A549 (cell line): ENCODE measurements around the gene CAPN13. TPM values are rescaled to one million over a fixed set of nuclear protein-coding genes. Genes with fewer than 3 reads are reported as not detected.

Experiments used
- ATAC-seq, 2 experiments: fragments of 200-7000 bp in 1 of 2; fragments of >200 bp in 1 of 2; cut with Nextera tagmentation in 1 of 2; cut with Tn5 transposase in 1 of 2; 3 replicates each; pipeline versions ENCODE4 v1.8.0 to v1.9.1; 2018 to 2020; ENCODE audit warnings: mild to moderate bottlenecking in 1 of 2, moderate library complexity in 1 of 2
- CTCF ChIA-PET: fragments of 300-600 bp; sonication (Branson Sonifier 250); formaldehyde crosslinking; extraction: SDS; loops from one replicate; lab custom pipeline; 2021; ENCODE audit warnings: antibody characterized with exemption, inconsistent platforms; lab: Yijun Ruan, JAX
- POLR2A ChIA-PET: fragments of 350-600 bp; formaldehyde crosslinking; extraction: SDS; loops from one replicate; lab custom pipeline; 2021; ENCODE audit warnings: antibody characterized with exemption, inconsistent platforms; lab: Yijun Ruan, JAX
- DNase-seq, 2 experiments: peaks; one replicate each; pipeline versions ENCODE4 v3.0.0 to v3.0.0-alpha.2; 2011 to 2016; ENCODE audit warnings: low read depth in 1 of 2, low spot score in 1 of 2
- FAIRE-seq: peaks from 2 replicates; lab custom pipeline; 2011; peaks lifted over from hg19 to GRCh38; lab: Jason Lieb, UNC
- H3K27ac ChIP-seq, 2 experiments: fragments of >200 bp; sonication (Bioruptor Twin); formaldehyde crosslinking; 3 replicates each; pipeline ENCODE4 v1.5.1; 2016 to 2017
- H3K4me1 ChIP-seq: fragments of >200 bp; sonication (Bioruptor Twin); formaldehyde crosslinking; 3 replicates; pipeline ENCODE4 v1.6.1; 2016
- H3K4me2 ChIP-seq: fragments of >200 bp; sonication (Bioruptor Twin); formaldehyde crosslinking; 3 replicates; pipeline ENCODE4 v1.6.1; 2016
- H3K4me3 ChIP-seq: fragments of >200 bp; sonication (Bioruptor Twin); formaldehyde crosslinking; 3 replicates; pipeline ENCODE4 v1.5.1; 2016
- H3K9me3 ChIP-seq: fragments of >200 bp; sonication (Bioruptor Twin); formaldehyde crosslinking; 3 replicates; pipeline ENCODE4 v1.6.1; 2016
- EP300 ChIP-seq, 2 experiments: fragments of >200 bp; sonication (Bioruptor Twin); formaldehyde crosslinking; IDR thresholded peaks; 2 replicates in 1 of 2; 3 replicates in 1 of 2; pipeline ENCODE4 v1.6.1; 2016 to 2017
- ESRRA ChIP-seq: fragments of 150-350 bp; IDR thresholded peaks from 2 replicates; pipeline ENCODE4 v1.6.1; 2014; ENCODE audit warnings: mild to moderate bottlenecking, low read length, borderline replicate concordance
- GATA3 ChIP-seq: IDR thresholded peaks from 2 replicates; pipeline ENCODE4 v1.6.1; 2012; ENCODE audit warnings: borderline replicate concordance
- HDAC2 ChIP-seq: fragments of 200-600 bp; sonication (generic); IDR thresholded peaks from 2 replicates; pipeline ENCODE4 v1.6.1; 2016
- HEYL ChIP-seq: fragments of 250-450 bp; sonication (Bioruptor Pico); IDR thresholded peaks from 2 replicates; pipeline ENCODE4 v1.8.0; 2021; ENCODE audit warnings: mild to moderate bottlenecking, moderate library complexity
- HOXB5 ChIP-seq: fragments of 250-450 bp; sonication (Bioruptor Pico); IDR thresholded peaks from 2 replicates; pipeline ENCODE4 v1.5.0; 2020; ENCODE audit warnings: mild to moderate bottlenecking, moderate library complexity
- KDM5A ChIP-seq: fragments of 200-600 bp; sonication (generic); IDR thresholded peaks from 2 replicates; pipeline ENCODE4 v1.6.1; 2016; ENCODE audit warnings: antibody characterized with exemption, mild to moderate bottlenecking
- NR3C1 ChIP-seq: fragments of >200 bp; sonication (Bioruptor Twin); formaldehyde crosslinking; IDR thresholded peaks from 3 replicates; pipeline ENCODE4 v1.6.1; 2017
- RAD21 ChIP-seq, 2 experiments: fragments of >200 bp in 1 of 2; sonication (Bioruptor Twin) in 1 of 2; formaldehyde crosslinking in 1 of 2; IDR thresholded peaks in 1 of 2; conservative IDR thresholded peaks in 1 of 2; 2 replicates in 1 of 2; 3 replicates in 1 of 2; pipeline ENCODE4 v1.6.1; 2012 to 2018; ENCODE audit warnings: inconsistent platforms in 1 of 2
- RARB ChIP-seq: fragments of 250-450 bp; sonication (Bioruptor Pico); IDR thresholded peaks from 2 replicates; pipeline ENCODE4 v1.8.0; 2021; ENCODE audit warnings: mild to moderate bottlenecking, moderate library complexity
- RCOR1 ChIP-seq: fragments of 150-350 bp; IDR thresholded peaks from 2 replicates; pipeline ENCODE4 v1.6.1; 2014; ENCODE audit warnings: antibody characterized with exemption, low read length, low read depth
- RNF2 ChIP-seq: fragments of 200-600 bp; sonication (generic); IDR thresholded peaks from 2 replicates; pipeline ENCODE4 v1.6.1; 2016; ENCODE audit warnings: low read depth, mild to moderate bottlenecking, antibody characterized with exemption, moderate library complexity, borderline replicate concordance
- SMC3 ChIP-seq: fragments of >200 bp; sonication (Bioruptor Twin); formaldehyde crosslinking; IDR thresholded peaks from 3 replicates; pipeline ENCODE4 v1.6.1; 2018; ENCODE audit warnings: inconsistent platforms
- TFCP2L1 ChIP-seq: fragments of 250-450 bp; sonication (Bioruptor Pico); IDR thresholded peaks from 2 replicates; pipeline ENCODE4 v1.5.0; 2021; ENCODE audit warnings: mild to moderate bottlenecking
- TP53 ChIP-seq: fragments of 250-450 bp; sonication (Bioruptor Pico); IDR thresholded peaks from 2 replicates; pipeline ENCODE4 v1.5.0; 2021; ENCODE audit warnings: mild to moderate bottlenecking, moderate library complexity
- ZC3H11A ChIP-seq: fragments of 450-650 bp; IDR thresholded peaks from 2 replicates; pipeline ENCODE4 v1.6.1; 2014; ENCODE audit warnings: antibody characterized with exemption, mild to moderate bottlenecking
- ZNF302 ChIP-seq: fragments of 250-450 bp; sonication (Bioruptor Pico); IDR thresholded peaks from 2 replicates; pipeline ENCODE4 v1.9.0; 2021; ENCODE audit warnings: inconsistent platforms, mild to moderate bottlenecking, moderate library complexity
- WGBS: methylation state at CpG from one replicate; pipeline ENCODE4 v1.1.6; 2017; ENCODE audit errors: missing lambda C conversion rate; 5-methylcytosine and 5-hydroxymethylcytosine counted together
- polyA plus RNA-seq, 4 experiments: library from polyadenylated mRNA; depleted of rRNA in 3 of 4; stranded (reverse); fragments of >200 nt; fragmentation: RNase III in 1 of 4; extraction: RNeasy Plus Mini Kit Qiagen cat#74134 plus additional on column Dnase treatment in 1 of 4; gene quantifications; 2 replicates in 3 of 4; 3 replicates in 1 of 4; pipeline ENCODE4 v1.2.3, GENCODE V29; 2011 to 2017
- TF ChIP-seq, protein P1 (sequence below): fragments of 200-600 bp; sonication (generic); IDR thresholded peaks from 2 replicates; pipeline ENCODE4 v1.6.1; 2016; ENCODE audit warnings: antibody characterized with exemption, mild to moderate bottlenecking, moderate library complexity
- TF ChIP-seq, protein P2 (sequence below): fragments of >200 bp; sonication (Bioruptor Twin); formaldehyde crosslinking; IDR thresholded peaks from 2 replicates; pipeline ENCODE4 v1.6.1; 2016
- TF ChIP-seq, protein P3 (sequence below): fragments of 450-650 bp; IDR thresholded peaks from 2 replicates; pipeline ENCODE4 v1.6.1; 2014; ENCODE audit warnings: antibody characterized with exemption
- TF ChIP-seq, protein P4 (sequence below): fragments of >200 bp; sonication (Bioruptor Twin); formaldehyde crosslinking; IDR thresholded peaks from 3 replicates; pipeline ENCODE4 v1.6.1; 2016
- TF ChIP-seq, protein P5 (sequence below): IDR thresholded peaks from 2 replicates; pipeline ENCODE4 v1.6.1; 2012
- TF ChIP-seq, protein P6 (sequence below): fragments of 250-450 bp; sonication (Bioruptor Pico); IDR thresholded peaks from 2 replicates; pipeline ENCODE4 v1.5.0; 2020; ENCODE audit warnings: low read depth, mild to moderate bottlenecking, moderate library complexity
- TF ChIP-seq, protein P7 (sequence below): IDR thresholded peaks from 2 replicates; pipeline ENCODE4 v1.6.1; 2012; ENCODE audit warnings: low read depth, borderline replicate concordance
- TF ChIP-seq, protein P8 (sequence below): fragments of >200 bp; sonication (Bioruptor Twin); formaldehyde crosslinking; IDR thresholded peaks from 3 replicates; pipeline ENCODE4 v1.5.1; 2016

Gene CAPN13
- polyA plus RNA-seq, 2 of the 4 experiments (the other 2 are of a cell fraction): 0.08 to 0.18 TPM

DNA sequence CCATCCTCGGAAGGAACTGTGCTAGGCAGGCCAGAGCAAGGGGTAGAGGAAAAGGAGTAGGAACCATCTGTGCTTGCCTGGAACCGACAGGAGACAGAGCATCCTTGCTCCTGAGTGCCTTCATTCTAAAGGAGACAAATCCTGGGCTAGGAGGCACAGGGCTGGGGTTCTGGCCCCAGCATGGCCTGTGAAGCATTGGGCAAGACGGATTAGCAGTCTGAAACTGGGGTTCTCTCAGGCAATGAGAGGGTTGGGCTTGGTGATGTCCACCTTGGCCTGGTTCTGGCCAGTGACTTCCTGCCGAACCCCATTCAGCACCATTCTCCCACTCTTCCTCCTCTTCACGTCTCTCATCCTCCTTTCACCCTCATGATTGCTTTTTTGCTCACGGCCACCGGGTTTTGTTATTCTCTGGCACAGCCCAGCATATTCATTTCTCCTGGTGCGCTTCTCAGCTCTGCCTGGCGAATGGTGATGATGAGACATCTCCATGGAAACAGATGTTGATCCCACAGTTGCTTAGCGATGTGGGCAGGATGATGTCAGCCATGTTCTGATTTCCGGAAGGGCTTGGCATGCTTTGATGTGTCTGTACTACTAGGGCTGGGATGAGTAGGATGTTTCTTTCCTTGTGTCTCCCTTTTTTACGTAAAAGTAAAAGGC lies 127.7 kb downstream of the CAPN13 start:
- H3K4me3 ChIP-seq: no peak overlapping the region
- ATAC-seq (peak in 1 of 2 experiments; percentile 31; a peak in 3 of 6 replicates), FAIRE-seq (no peak), DNase-seq (peak in 1 of 2 experiments; percentile 33)
- ChIA-PET CTCF (interaction anchor here (1.9 kb wide), 1 partner anchor 515 kb away, joined by 9 read pairs; no protein-coding TSS in a partner anchor), POLR2A (no interaction called here)
- H3K9me3 ChIP-seq: no peaks in the 10 kb centered on the region
- H3K4me2 ChIP-seq: no peak overlapping the region
- H3K4me1 ChIP-seq: no peaks in the 10 kb centered on the region
- 78% methylated on average over 12 of the region's 12 CpGs for WGBS
- H3K27ac ChIP-seq: no peak overlapping the region
- TF ChIP-seq RCOR1: no peak
- TF ChIP-seq RARB (CRISPR knock-in tag): no peak
- TF ChIP-seq, protein P1, sequence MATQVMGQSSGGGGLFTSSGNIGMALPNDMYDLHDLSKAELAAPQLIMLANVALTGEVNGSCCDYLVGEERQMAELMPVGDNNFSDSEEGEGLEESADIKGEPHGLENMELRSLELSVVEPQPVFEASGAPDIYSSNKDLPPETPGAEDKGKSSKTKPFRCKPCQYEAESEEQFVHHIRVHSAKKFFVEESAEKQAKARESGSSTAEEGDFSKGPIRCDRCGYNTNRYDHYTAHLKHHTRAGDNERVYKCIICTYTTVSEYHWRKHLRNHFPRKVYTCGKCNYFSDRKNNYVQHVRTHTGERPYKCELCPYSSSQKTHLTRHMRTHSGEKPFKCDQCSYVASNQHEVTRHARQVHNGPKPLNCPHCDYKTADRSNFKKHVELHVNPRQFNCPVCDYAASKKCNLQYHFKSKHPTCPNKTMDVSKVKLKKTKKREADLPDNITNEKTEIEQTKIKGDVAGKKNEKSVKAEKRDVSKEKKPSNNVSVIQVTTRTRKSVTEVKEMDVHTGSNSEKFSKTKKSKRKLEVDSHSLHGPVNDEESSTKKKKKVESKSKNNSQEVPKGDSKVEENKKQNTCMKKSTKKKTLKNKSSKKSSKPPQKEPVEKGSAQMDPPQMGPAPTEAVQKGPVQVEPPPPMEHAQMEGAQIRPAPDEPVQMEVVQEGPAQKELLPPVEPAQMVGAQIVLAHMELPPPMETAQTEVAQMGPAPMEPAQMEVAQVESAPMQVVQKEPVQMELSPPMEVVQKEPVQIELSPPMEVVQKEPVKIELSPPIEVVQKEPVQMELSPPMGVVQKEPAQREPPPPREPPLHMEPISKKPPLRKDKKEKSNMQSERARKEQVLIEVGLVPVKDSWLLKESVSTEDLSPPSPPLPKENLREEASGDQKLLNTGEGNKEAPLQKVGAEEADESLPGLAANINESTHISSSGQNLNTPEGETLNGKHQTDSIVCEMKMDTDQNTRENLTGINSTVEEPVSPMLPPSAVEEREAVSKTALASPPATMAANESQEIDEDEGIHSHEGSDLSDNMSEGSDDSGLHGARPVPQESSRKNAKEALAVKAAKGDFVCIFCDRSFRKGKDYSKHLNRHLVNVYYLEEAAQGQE: no peak
- TF ChIP-seq HDAC2: no peak
- TF ChIP-seq ESRRA: no peak
- TF ChIP-seq, protein P2, sequence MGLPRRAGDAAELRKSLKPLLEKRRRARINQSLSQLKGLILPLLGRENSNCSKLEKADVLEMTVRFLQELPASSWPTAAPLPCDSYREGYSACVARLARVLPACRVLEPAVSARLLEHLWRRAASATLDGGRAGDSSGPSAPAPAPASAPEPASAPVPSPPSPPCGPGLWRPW: no peak
- TF ChIP-seq SMC3: no peak
- TF ChIP-seq EP300 (IDR thresholded peaks at IDR 0.05): no peak
- TF ChIP-seq NR3C1: no peak
- TF ChIP-seq HOXB5 (CRISPR knock-in tag): no peak
- TF ChIP-seq HEYL (CRISPR knock-in tag): no peak
- TF ChIP-seq, protein P3, sequence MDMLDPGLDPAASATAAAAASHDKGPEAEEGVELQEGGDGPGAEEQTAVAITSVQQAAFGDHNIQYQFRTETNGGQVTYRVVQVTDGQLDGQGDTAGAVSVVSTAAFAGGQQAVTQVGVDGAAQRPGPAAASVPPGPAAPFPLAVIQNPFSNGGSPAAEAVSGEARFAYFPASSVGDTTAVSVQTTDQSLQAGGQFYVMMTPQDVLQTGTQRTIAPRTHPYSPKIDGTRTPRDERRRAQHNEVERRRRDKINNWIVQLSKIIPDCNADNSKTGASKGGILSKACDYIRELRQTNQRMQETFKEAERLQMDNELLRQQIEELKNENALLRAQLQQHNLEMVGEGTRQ: no peak
- TF ChIP-seq TFCP2L1 (CRISPR knock-in tag): no peak
- TF ChIP-seq ZNF302 (CRISPR knock-in tag): no peak
- TF ChIP-seq, protein P4, sequence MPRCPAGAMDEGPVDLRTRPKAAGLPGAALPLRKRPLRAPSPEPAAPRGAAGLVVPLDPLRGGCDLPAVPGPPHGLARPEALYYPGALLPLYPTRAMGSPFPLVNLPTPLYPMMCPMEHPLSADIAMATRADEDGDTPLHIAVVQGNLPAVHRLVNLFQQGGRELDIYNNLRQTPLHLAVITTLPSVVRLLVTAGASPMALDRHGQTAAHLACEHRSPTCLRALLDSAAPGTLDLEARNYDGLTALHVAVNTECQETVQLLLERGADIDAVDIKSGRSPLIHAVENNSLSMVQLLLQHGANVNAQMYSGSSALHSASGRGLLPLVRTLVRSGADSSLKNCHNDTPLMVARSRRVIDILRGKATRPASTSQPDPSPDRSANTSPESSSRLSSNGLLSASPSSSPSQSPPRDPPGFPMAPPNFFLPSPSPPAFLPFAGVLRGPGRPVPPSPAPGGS: no peak
- no peak for TF ChIP-seq KDM5A
- no peak for TF ChIP-seq TP53 (CRISPR knock-in tag)
- TF ChIP-seq, protein P5, sequence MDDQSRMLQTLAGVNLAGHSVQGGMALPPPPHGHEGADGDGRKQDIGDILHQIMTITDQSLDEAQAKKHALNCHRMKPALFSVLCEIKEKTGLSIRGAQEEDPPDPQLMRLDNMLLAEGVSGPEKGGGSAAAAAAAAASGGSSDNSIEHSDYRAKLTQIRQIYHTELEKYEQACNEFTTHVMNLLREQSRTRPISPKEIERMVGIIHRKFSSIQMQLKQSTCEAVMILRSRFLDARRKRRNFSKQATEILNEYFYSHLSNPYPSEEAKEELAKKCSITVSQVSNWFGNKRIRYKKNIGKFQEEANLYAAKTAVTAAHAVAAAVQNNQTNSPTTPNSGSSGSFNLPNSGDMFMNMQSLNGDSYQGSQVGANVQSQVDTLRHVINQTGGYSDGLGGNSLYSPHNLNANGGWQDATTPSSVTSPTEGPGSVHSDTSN: no peak

DNA sequence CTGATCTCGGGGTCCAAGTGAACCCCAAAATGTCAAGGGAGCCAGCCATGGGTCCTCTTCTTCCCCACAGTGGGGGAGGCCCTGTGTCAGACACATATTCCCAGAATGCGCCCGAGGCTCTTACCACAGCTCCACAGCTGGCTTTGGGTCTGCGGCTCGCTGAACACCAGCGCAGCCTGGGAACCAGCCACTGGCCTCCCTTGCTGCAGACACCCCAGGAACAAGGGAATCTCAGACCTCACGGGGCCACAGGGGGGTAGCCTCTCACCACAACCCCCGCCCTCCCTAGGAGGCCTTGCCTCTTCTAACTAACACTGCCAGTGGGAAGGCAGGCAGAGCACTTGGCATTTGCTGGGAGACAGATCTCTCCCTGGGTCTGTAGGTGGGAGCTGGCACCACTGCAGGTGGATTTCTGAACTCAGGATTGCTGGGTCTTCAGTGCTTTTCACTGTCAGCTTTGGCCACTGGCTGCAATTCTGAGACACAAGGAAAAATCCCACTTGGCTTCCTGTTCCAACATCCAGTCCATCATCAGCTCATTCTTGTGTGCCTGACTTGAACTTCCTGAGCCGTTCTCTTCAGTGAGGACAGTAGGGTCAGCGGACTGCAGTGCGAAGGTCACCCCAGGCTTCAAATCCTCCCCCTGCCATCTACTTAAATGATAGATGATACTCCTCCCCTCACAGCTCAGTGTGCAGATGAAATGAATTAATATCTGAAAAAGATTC lies 128.7 kb downstream of the CAPN13 start:
- Histone ChIP-seq H3K27ac (no peak overlapping the region; a peak in 1 of 6 replicates), H3K4me3 (no peak overlapping the region), H3K4me1 (no peaks in the 10 kb centered on the region), H3K9me3 (no peaks in the 10 kb centered on the region), H3K4me2 (no peak overlapping the region)
- ChIA-PET CTCF (interaction anchor here (0.7 to 1.1 kb wide), 4 partner anchors 15 to 80 kb away, joined by 3 to 4 read pairs (median 4); no protein-coding TSS in a partner anchor), POLR2A (no interaction called here)
- DNase-seq (no peak), FAIRE-seq (no peak), ATAC-seq (peak; percentile 18 to 27; a peak in 3 of 6 replicates)
- 61% methylated on average over 5 of the region's 11 CpGs for WGBS
- TF ChIP-seq HOXB5 (CRISPR knock-in tag) (no peak), RAD21 (conservative IDR thresholded peaks at IDR 0.05 in 1 of 2, IDR thresholded peaks at IDR 0.05 in 1 of 2) (no peak), RARB (CRISPR knock-in tag) (no peak), TFCP2L1 (CRISPR knock-in tag) (no peak), ZC3H11A (no peak), RNF2 (no peak), GATA3 (no peak)
- TF ChIP-seq, protein P6, sequence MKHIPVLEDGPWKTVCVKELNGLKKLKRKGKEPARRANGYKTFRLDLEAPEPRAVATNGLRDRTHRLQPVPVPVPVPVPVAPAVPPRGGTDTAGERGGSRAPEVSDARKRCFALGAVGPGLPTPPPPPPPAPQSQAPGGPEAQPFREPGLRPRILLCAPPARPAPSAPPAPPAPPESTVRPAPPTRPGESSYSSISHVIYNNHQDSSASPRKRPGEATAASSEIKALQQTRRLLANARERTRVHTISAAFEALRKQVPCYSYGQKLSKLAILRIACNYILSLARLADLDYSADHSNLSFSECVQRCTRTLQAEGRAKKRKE (CRISPR knock-in tag): no peak
- TF ChIP-seq, protein P7, sequence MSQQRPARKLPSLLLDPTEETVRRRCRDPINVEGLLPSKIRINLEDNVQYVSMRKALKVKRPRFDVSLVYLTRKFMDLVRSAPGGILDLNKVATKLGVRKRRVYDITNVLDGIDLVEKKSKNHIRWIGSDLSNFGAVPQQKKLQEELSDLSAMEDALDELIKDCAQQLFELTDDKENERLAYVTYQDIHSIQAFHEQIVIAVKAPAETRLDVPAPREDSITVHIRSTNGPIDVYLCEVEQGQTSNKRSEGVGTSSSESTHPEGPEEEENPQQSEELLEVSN: no peak
- TF ChIP-seq, protein P8, sequence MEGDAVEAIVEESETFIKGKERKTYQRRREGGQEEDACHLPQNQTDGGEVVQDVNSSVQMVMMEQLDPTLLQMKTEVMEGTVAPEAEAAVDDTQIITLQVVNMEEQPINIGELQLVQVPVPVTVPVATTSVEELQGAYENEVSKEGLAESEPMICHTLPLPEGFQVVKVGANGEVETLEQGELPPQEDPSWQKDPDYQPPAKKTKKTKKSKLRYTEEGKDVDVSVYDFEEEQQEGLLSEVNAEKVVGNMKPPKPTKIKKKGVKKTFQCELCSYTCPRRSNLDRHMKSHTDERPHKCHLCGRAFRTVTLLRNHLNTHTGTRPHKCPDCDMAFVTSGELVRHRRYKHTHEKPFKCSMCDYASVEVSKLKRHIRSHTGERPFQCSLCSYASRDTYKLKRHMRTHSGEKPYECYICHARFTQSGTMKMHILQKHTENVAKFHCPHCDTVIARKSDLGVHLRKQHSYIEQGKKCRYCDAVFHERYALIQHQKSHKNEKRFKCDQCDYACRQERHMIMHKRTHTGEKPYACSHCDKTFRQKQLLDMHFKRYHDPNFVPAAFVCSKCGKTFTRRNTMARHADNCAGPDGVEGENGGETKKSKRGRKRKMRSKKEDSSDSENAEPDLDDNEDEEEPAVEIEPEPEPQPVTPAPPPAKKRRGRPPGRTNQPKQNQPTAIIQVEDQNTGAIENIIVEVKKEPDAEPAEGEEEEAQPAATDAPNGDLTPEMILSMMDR: no peak
